ENCODE results near the gene PRKN. TPM values are rescaled to one million over a fixed set of nuclear protein-coding genes. Genes with fewer than 3 reads are reported as not detected.

Gene PRKN
- total and polyA plus RNA-seq, 2 experiments from 2014 or later, result 0.10 to 0.84 TPM

- Mint-ChIP-seq H3K4me1 (peaks cover 17% of the 10 kb centered on the region), H3K27me3 (ENCODE audit: insufficient read depth, low read depth, poor library complexity) (no peaks in the 10 kb centered on the region), H3K36me3 (ENCODE audit: low read depth) (no peaks in the 10 kb centered on the region), H3K9me3 (peaks cover 3% of the 10 kb centered on the region; the same call in 1 of the 3 replicates), H3K4me3 (no peak overlapping the region), H3K27ac (no peak overlapping the region)
- H3K79me2 ChIP-seq (replicated peaks; ENCODE audit: insufficient read depth), result no peaks in the 10 kb centered on the region
- H3K27me3 ChIP-seq (ENCODE audit: insufficient read depth), result no peaks in the 10 kb centered on the region
- TF ChIP-seq EZH2phosphoT487 (IDR thresholded peaks at IDR 0.05; ENCODE audit: unreplicated experiment) (no peak), ZNF331 (CRISPR knock-in tag; IDR thresholded peaks at IDR 0.05; ENCODE audit: low read depth) (no peak), CREB1 (CRISPR knock-in tag; IDR thresholded peaks at IDR 0.05; ENCODE audit: low read depth) (no peak), EZH2 (IDR thresholded peaks at IDR 0.05; ENCODE audit: low read depth, unreplicated experiment) (no peak), REST (IDR thresholded peaks at IDR 0.05; ENCODE audit: unreplicated experiment) (no peak), JUNB (IDR thresholded peaks at IDR 0.05; ENCODE audit: unreplicated experiment) (no peak), CTCF (conservative IDR thresholded peaks at IDR 0.05; ENCODE audit: low read depth in 2 of 2) (no peak), ZNF462 (CRISPR knock-in tag; IDR thresholded peaks at IDR 0.05) (no peak), ETS1 (IDR thresholded peaks at IDR 0.05) (no peak), ZNF114 (CRISPR knock-in tag; IDR thresholded peaks at IDR 0.05) (no peak), STAT1 (IDR thresholded peaks at IDR 0.05; ENCODE audit: unreplicated experiment) (no peak), POLR2AphosphoS5 (IDR thresholded peaks at IDR 0.05; ENCODE audit: low read depth) (no peak), NANOG (IDR thresholded peaks at IDR 0.05; ENCODE audit: borderline replicate concordance) (no peak)
- ATAC-seq, result peak; percentile 68; the same call in 2 of the 3 replicates
- H3K4me3 ChIP-seq, result no peak overlapping the region
- DNase-seq (ENCODE audit: low spot score), result peak; percentile 53
- H3K9me2 ChIP-seq (ENCODE audit: insufficient read depth), result peaks cover 4% of the 10 kb centered on the region; the same call in 1 of the 2 replicates
- H3F3A ChIP-seq (replicated peaks; ENCODE audit: low read depth), result no peaks in the 10 kb centered on the region
- no peaks in the 10 kb centered on the region for H3K36me3 ChIP-seq (ENCODE audit: insufficient read depth)
- no peak overlapping the region for H2AFZ ChIP-seq
- H4K20me1 ChIP-seq (replicated peaks; ENCODE audit: insufficient read depth), result no peaks in the 10 kb centered on the region
- no peak overlapping the region for H3K27ac ChIP-seq (ENCODE audit: low read depth)
- peak overlapping the region; percentile 66; the same call in 1 of the 2 replicates for H3K4me2 ChIP-seq
- H3K4me1 ChIP-seq (ENCODE audit: insufficient read depth), result 0 out of 2 replicates have a peak, but pooled peaks cover 12% of the 10 kb centered on the region
These were observed 577.8 kb downstream of the PRKN start for GRCh38 chr6:162149786-162150185.

All from GM23338 (cell line).